Upper lobe of left lung (tissue), 4 donors: ENCODE results near the gene CPEB3.

Experiments
- POLR2A ChIP-seq, 4 donors: fragments of 450-650 bp; IDR thresholded peaks; one replicate each; pipeline ENCODE4 v1.5.1; 2016 to 2017; ENCODE audit warnings: antibody characterized with exemption in 4 of 4, mild to moderate bottlenecking in 2 of 4
- POLR2AphosphoS5 ChIP-seq, 2 donors: sonication (generic); formaldehyde crosslinking; IDR thresholded peaks; one replicate each; pipeline ENCODE4 v1.5.1; 2017; ENCODE audit warnings: antibody characterized with exemption in 2 of 2
- TF ChIP-seq, protein P1 (sequence below), 6 experiments: fragments of 450-650 bp in 4 of 6; fragments of 200-600 bp in 2 of 6; sonication (generic) in 2 of 6; IDR thresholded peaks; one replicate each; pipeline ENCODE4 v1.5.1; 2016 to 2019; ENCODE audit warnings: antibody characterized with exemption in 6 of 6

DNA sequence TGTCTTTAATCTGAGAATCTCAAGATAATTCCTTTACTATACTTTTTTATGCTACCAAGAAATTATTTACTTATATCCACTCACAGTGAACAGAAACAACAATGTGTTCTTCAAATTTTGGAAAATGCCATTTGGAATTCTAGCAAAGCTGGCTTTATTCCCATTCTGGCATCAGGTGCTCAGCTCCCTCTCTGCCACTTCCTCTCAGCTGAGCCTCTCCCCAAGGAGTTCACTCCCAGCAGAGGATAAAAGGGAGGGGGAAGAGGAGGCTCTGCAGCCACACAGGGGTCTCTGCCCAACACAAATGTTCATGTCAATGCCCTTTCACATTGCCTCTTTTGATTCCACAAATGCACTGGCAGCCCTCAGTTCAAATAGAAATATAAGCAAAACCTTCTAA, 116.9 kb downstream of the CPEB3 start:
- TF ChIP-seq, protein P1, sequence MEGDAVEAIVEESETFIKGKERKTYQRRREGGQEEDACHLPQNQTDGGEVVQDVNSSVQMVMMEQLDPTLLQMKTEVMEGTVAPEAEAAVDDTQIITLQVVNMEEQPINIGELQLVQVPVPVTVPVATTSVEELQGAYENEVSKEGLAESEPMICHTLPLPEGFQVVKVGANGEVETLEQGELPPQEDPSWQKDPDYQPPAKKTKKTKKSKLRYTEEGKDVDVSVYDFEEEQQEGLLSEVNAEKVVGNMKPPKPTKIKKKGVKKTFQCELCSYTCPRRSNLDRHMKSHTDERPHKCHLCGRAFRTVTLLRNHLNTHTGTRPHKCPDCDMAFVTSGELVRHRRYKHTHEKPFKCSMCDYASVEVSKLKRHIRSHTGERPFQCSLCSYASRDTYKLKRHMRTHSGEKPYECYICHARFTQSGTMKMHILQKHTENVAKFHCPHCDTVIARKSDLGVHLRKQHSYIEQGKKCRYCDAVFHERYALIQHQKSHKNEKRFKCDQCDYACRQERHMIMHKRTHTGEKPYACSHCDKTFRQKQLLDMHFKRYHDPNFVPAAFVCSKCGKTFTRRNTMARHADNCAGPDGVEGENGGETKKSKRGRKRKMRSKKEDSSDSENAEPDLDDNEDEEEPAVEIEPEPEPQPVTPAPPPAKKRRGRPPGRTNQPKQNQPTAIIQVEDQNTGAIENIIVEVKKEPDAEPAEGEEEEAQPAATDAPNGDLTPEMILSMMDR (IDR thresholded peaks at IDR 0.05), result no peak
- TF ChIP-seq POLR2A (IDR thresholded peaks at IDR 0.05) (no peak), POLR2AphosphoS5 (IDR thresholded peaks at IDR 0.05) (no peak)
